H9 (cell line): Measurements from ENCODE around the gene GLI2. TPM values are rescaled to one million over a fixed set of nuclear protein-coding genes. Genes with fewer than 3 reads are reported as not detected.

ENCODE experiments used
- DNase-seq: peaks from one replicate; pipeline ENCODE4 v3.0.0-alpha.2; 2017
- H2AFZ ChIP-seq: one replicate; pipeline ENCODE4 v1.6.1; 2013; ENCODE audit warnings: mild to moderate bottlenecking, low read length, control low read depth, moderate library complexity
- H2AK5ac ChIP-seq: 2 replicates; pipeline ENCODE4 v1.6.1; 2013; ENCODE audit warnings: low read length, control low read depth, mixed read lengths; ENCODE audit not compliant: insufficient read length
- H2BK120ac ChIP-seq: one replicate; pipeline ENCODE4 v1.6.1; 2013; ENCODE audit warnings: low read depth, mild to moderate bottlenecking, low read length, control low read depth, inconsistent platforms; ENCODE audit not compliant: poor library complexity, severe bottlenecking
- H2BK12ac ChIP-seq: 2 replicates; pipeline ENCODE4 v1.6.1; 2013; ENCODE audit warnings: low read length, control low read depth, mixed read lengths, low read depth; ENCODE audit not compliant: insufficient read length
- H2BK15ac ChIP-seq: 2 replicates; pipeline ENCODE4 v1.6.1; 2013; ENCODE audit warnings: low read depth, low read length, control low read depth
- H2BK20ac ChIP-seq: one replicate; pipeline ENCODE4 v1.6.1; 2013; ENCODE audit warnings: low read depth, mild to moderate bottlenecking, low read length, control low read depth, inconsistent platforms; ENCODE audit not compliant: poor library complexity, severe bottlenecking
- H2BK5ac ChIP-seq: 2 replicates; pipeline ENCODE4 v1.6.1; 2013; ENCODE audit warnings: low read length, control low read depth, mixed read lengths; ENCODE audit not compliant: insufficient read length
- H3K14ac ChIP-seq: 2 replicates; pipeline ENCODE4 v1.6.1; 2013; ENCODE audit warnings: low read length, control low read depth; ENCODE audit not compliant: insufficient read depth
- H3K18ac ChIP-seq: 2 replicates; pipeline ENCODE4 v1.6.1; 2013; ENCODE audit warnings: low read depth, mild to moderate bottlenecking, mixed read lengths, low read length, control low read depth; ENCODE audit not compliant: insufficient read length
- H3K23ac ChIP-seq: 2 replicates; pipeline ENCODE4 v1.6.1; 2013; ENCODE audit warnings: low read length, control low read depth, mixed read lengths, low read depth; ENCODE audit not compliant: insufficient read length
- H3K23me2 ChIP-seq: 2 replicates; pipeline ENCODE4 v1.6.1; 2013; ENCODE audit warnings: low read depth, mild to moderate bottlenecking, mixed read lengths, low read length, control low read depth; ENCODE audit not compliant: insufficient read length, poor library complexity, severe bottlenecking
- H3K27ac ChIP-seq: 2 replicates; pipeline ENCODE4 v1.5.1; 2013; ENCODE audit warnings: low read length, control low read depth, mixed read lengths, low read depth; ENCODE audit not compliant: insufficient read length
- H3K27me3 ChIP-seq: 2 replicates; pipeline ENCODE4 v1.6.1; 2013; ENCODE audit warnings: low read length, control low read depth, inconsistent platforms; ENCODE audit not compliant: insufficient read depth
- H3K4ac ChIP-seq: 2 replicates; pipeline ENCODE4 v1.6.1; 2013; ENCODE audit warnings: low read depth, mild to moderate bottlenecking, control low read depth, inconsistent platforms, low read length, moderate library complexity
- H3K4me1 ChIP-seq: 2 replicates; pipeline ENCODE4 v1.6.1; 2013; ENCODE audit warnings: low read length, control low read depth, inconsistent platforms; ENCODE audit not compliant: insufficient read depth
- H3K4me2 ChIP-seq: 2 replicates; pipeline ENCODE4 v1.6.1; 2013; ENCODE audit warnings: low read length, control low read depth, mixed read lengths; ENCODE audit not compliant: insufficient read length, insufficient read depth
- H3K56ac ChIP-seq: 2 replicates; pipeline ENCODE4 v1.6.1; 2013; ENCODE audit warnings: low read depth, mild to moderate bottlenecking, mixed read lengths, low read length, control low read depth; ENCODE audit not compliant: insufficient read length
- H3K79me1 ChIP-seq: 2 replicates; pipeline ENCODE4 v1.6.1; 2013; ENCODE audit warnings: low read depth, mild to moderate bottlenecking, moderate library complexity, low read length, control low read depth, inconsistent platforms; ENCODE audit not compliant: insufficient read depth, poor library complexity, severe bottlenecking
- H3K79me2 ChIP-seq: 2 replicates; pipeline ENCODE4 v1.6.1; 2013; ENCODE audit warnings: low read length, control low read depth, inconsistent platforms; ENCODE audit not compliant: insufficient read depth
- H3K9ac ChIP-seq: 2 replicates; pipeline ENCODE4 v1.6.1; 2013; ENCODE audit warnings: low read length, control low read depth, mixed read lengths; ENCODE audit not compliant: insufficient read length; ENCODE audit errors: extremely low read depth
- H3K9me3 ChIP-seq: one replicate; pipeline ENCODE4 v1.6.1; 2013; ENCODE audit warnings: low read depth, low read length, inconsistent platforms; ENCODE audit not compliant: control insufficient read depth
- H3T11ph ChIP-seq: one replicate; pipeline ENCODE4 v1.6.1; 2013; ENCODE audit warnings: mild to moderate bottlenecking, low read length, control low read depth, inconsistent platforms
- H4K20me1 ChIP-seq: one replicate; pipeline ENCODE4 v1.6.1; 2013; ENCODE audit not compliant: control insufficient read depth, insufficient read length, insufficient read depth
- H4K5ac ChIP-seq: 2 replicates; pipeline ENCODE4 v1.6.1; 2013; ENCODE audit warnings: low read depth, mild to moderate bottlenecking, mixed read lengths, low read length, control low read depth; ENCODE audit not compliant: insufficient read length
- H4K8ac ChIP-seq: replicated peaks from 2 replicates; pipeline ENCODE4 v1.6.1; 2013; ENCODE audit warnings: low read length, control low read depth, mixed read lengths, low read depth; ENCODE audit not compliant: insufficient read length
- H4K91ac ChIP-seq: 2 replicates; pipeline ENCODE4 v1.6.1; 2013; ENCODE audit warnings: low read depth, mild to moderate bottlenecking, moderate library complexity, mixed read lengths, low read length, control low read depth; ENCODE audit not compliant: insufficient read length
- H3K27ac Mint-ChIP-seq, 3 experiments: 2 replicates in 2 of 3; 3 replicates in 1 of 3; pipeline ENCODE4 v1.8.0; 2020 to 2021; ENCODE audit warnings: mixed read lengths in 3 of 3, mild to moderate bottlenecking in 1 of 3, moderate library complexity in 1 of 3
- H3K27me3 Mint-ChIP-seq: 2 replicates; pipeline ENCODE4 v1.8.0; 2021; ENCODE audit warnings: low read depth, mild to moderate bottlenecking, moderate library complexity, mixed read lengths
- H3K36me3 Mint-ChIP-seq, 3 experiments: 2 replicates in 2 of 3; 3 replicates in 1 of 3; pipeline ENCODE4 v1.8.0; 2020 to 2021; ENCODE audit warnings: low read depth in 3 of 3, mixed read lengths in 3 of 3; ENCODE audit not compliant: insufficient read depth in 1 of 3
- H3K4me1 Mint-ChIP-seq, 2 experiments: 2 replicates each; pipeline ENCODE4 v1.8.0; 2020; ENCODE audit warnings: mixed read lengths in 2 of 2
- H3K4me3 Mint-ChIP-seq, 2 experiments: 2 replicates in 1 of 2; 3 replicates in 1 of 2; pipeline ENCODE4 v1.8.0; 2020 to 2021; ENCODE audit warnings: mild to moderate bottlenecking in 2 of 2, mixed read lengths in 2 of 2, moderate library complexity in 1 of 2
- H3K9me3 Mint-ChIP-seq, 2 experiments: 2 replicates in 1 of 2; 3 replicates in 1 of 2; pipeline ENCODE4 v1.8.0; 2020; ENCODE audit warnings: mild to moderate bottlenecking in 2 of 2, mixed read lengths in 2 of 2, moderate library complexity in 1 of 2
- WGBS: extraction: QIAGEN DNeasy Blood & Tissue Kit; methylation state at CpG from one replicate; pipeline ENCODE4 v1.1.7; 2013; ENCODE audit warnings: missing lambda C conversion rate, low lambda C conversion rate, mixed read lengths; ENCODE audit not compliant: insufficient read length; ENCODE audit errors: extremely low coverage; 5-methylcytosine and 5-hydroxymethylcytosine counted together
- total RNA-seq: library from RNA; stranded (reverse); gene quantifications from 2 replicates; pipeline ENCODE4 v1.2.1, GENCODE V29; 2021
- TF ChIP-seq, protein P1 (sequence below): fragments of 200-600 bp; sonication (generic); conservative IDR thresholded peaks from 3 replicates; pipeline ENCODE4 v1.8.0; 2021; ENCODE audit warnings: antibody characterized with exemption, mild to moderate bottlenecking

Gene GLI2
- total RNA-seq, 1 experiment from 2014 or later: 56.7 TPM

DNA sequence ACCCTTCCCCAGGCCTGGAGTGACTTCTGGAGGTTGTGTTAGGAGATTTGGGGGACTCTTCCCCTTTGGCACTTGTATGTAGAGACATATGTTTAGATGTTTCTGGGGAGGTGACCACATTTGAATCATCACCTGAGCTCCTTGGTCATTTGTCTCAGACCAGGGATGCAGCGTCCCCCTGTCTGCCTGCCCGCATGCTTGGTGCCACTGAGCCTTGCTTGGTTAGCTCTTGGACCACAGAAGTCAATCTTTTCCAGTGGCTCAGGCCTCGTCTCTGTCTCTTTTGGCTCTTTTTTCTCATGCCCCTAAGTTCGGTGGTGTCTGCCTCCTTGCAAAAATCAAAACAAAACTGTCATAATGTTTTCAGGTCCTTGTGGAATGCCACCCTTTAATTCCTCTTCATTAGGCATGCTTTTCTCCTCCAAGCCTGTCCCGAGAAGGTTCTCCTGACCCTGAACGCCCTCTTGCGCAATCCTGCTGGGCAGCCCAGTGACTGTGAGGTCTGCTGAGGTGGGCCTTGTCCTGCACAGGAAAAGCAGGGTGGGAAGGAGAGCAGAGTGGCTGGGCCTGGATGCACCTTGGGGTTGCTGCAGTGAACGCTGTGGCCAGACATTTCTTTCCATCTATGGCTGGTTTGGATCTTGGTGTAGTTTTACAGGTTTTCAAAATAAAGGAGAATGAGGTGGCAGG is 24.9 kb downstream of the GLI2 start:
- Histone ChIP-seq H2BK15ac (no peak overlapping the region), H3K56ac (no peak overlapping the region), H2BK20ac (no peak overlapping the region), H3K4ac (no peak overlapping the region), H3K4me1 (peaks cover 27% of the 10 kb centered on the region), H3K18ac (no peak overlapping the region), H4K20me1 (no peaks in the 10 kb centered on the region), H2AK5ac (no peak overlapping the region), H3K9me3 (no peaks in the 10 kb centered on the region), H2AFZ (no peak overlapping the region), H3K79me1 (peaks cover 5% of the 10 kb centered on the region), H2BK120ac (no peak overlapping the region), H2BK12ac (no peak overlapping the region), H2BK5ac (no peak overlapping the region), H4K91ac (no peak overlapping the region), H3K9ac (no peak overlapping the region), H3K4me2 (no peak overlapping the region), H3K27ac (no peak overlapping the region), H3K14ac (no peak overlapping the region; the same call in 1 of the 2 replicates), H3K79me2 (peaks cover 43% of the 10 kb centered on the region; the same call in 1 of the 2 replicates), H3K23me2 (no peaks in the 10 kb centered on the region), H3K27me3 (no peaks in the 10 kb centered on the region), H3K23ac (no peak overlapping the region), H4K8ac (no peak overlapping the region), H4K5ac (no peak overlapping the region), H3T11ph (no peak overlapping the region)
- Mint-ChIP-seq H3K27ac (peak overlapping the region in 2 of 3 experiments; percentile 4 to 12; a peak in 1 of 7 replicates), H3K36me3 (no peaks in the 10 kb centered on the region; a peak in 1 of 7 replicates), H3K9me3 (no peaks in the 10 kb centered on the region), H3K4me3 (no peak overlapping the region), H3K4me1 (peaks cover 73 to 81% of the 10 kb centered on the region in 2 experiments), H3K27me3 (no peaks in the 10 kb centered on the region; the same call in 1 of the 2 replicates)
- no CpG with 5 or more reads among the region's 8 CpGs for WGBS
- peak; percentile 19 for DNase-seq
- TF ChIP-seq, protein P1, sequence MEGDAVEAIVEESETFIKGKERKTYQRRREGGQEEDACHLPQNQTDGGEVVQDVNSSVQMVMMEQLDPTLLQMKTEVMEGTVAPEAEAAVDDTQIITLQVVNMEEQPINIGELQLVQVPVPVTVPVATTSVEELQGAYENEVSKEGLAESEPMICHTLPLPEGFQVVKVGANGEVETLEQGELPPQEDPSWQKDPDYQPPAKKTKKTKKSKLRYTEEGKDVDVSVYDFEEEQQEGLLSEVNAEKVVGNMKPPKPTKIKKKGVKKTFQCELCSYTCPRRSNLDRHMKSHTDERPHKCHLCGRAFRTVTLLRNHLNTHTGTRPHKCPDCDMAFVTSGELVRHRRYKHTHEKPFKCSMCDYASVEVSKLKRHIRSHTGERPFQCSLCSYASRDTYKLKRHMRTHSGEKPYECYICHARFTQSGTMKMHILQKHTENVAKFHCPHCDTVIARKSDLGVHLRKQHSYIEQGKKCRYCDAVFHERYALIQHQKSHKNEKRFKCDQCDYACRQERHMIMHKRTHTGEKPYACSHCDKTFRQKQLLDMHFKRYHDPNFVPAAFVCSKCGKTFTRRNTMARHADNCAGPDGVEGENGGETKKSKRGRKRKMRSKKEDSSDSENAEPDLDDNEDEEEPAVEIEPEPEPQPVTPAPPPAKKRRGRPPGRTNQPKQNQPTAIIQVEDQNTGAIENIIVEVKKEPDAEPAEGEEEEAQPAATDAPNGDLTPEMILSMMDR: no peak
